Adrenal gland (tissue), 5 donors: ENCODE data around the gene CYP27B1.

Experiments used
- CTCF ChIP-seq, 6 experiments: fragments of 450-650 bp in 4 of 6; fragments of 200-600 bp in 2 of 6; sonication (generic) in 1 of 6; IDR thresholded peaks; 1 replicate in 5 of 6; 2 replicates in 1 of 6; pipeline versions ENCODE4 v1.5.1 to v1.8.0; 2016 to 2021; ENCODE audit warnings: antibody characterized with exemption in 6 of 6, mild to moderate bottlenecking in 2 of 6, moderate library complexity in 1 of 6
- POLR2A ChIP-seq, 2 donors: fragments of 450-650 bp; IDR thresholded peaks; one replicate each; pipeline ENCODE4 v1.6.1; 2017; ENCODE audit warnings: antibody characterized with exemption in 2 of 2, mild to moderate bottlenecking in 2 of 2, moderate library complexity in 1 of 2
- donor health status: DM: no; HTN: no; CAD: no.

- TF ChIP-seq CTCF (IDR thresholded peaks at IDR 0.05) = no peak
- TF ChIP-seq POLR2A (IDR thresholded peaks at IDR 0.05) = no peak
Measured at GRCh38 chr12:57769594-57769993, 2.7 kb upstream of the CYP27B1 start.
